HepG2 (cell line): ENCODE measurements around the gene DLX4. TPM values are rescaled to one million over a fixed set of nuclear protein-coding genes. Genes with fewer than 3 reads are reported as not detected.

Experiments
- ATAC-seq: fragments of 200-7000 bp; cut with Tn5 transposase; 3 replicates; pipeline ENCODE4 v1.9.1; 2020; ENCODE audit warnings: mild to moderate bottlenecking, moderate library complexity
- BruUV-seq: library from RNA; stranded (reverse); fragments of 400-500 nt; replicated peaks from 2 replicates; lab custom pipeline; 2021; lab: Mats Ljungman, UMichigan
- CTCF ChIA-PET: fragments of 300-600 bp; formaldehyde crosslinking; extraction: SDS; loops from one replicate; lab custom pipeline; 2021; ENCODE audit warnings: low total read pairs, inconsistent platforms, low intra/inter-chr PET ratio; lab: Yijun Ruan, JAX
- POLR2A ChIA-PET: fragments of 350-600 bp; sonication (Branson Sonifier 250); formaldehyde crosslinking; loops from one replicate; lab custom pipeline; 2020; ENCODE audit warnings: antibody characterized with exemption, inconsistent platforms; lab: Yijun Ruan, JAX
- DNase-seq: peaks from one replicate; pipeline ENCODE4 v3.0.0-alpha.2; 2015; ENCODE audit warnings: low spot score
- FAIRE-seq: peaks from 3 replicates; lab custom pipeline; 2011; peaks lifted over from hg19 to GRCh38; lab: Jason Lieb, UNC
- H2AFZ ChIP-seq: one replicate; pipeline ENCODE4 v1.6.1; 2011; ENCODE audit warnings: low read length, inconsistent platforms
- H3K27ac ChIP-seq: fragments of 300-600 bp; 3 replicates; pipeline ENCODE4 v1.8.0; 2011; ENCODE audit warnings: mixed run types, mild to moderate bottlenecking, mixed read lengths, low read length, inconsistent platforms; ENCODE audit not compliant: insufficient read depth; ENCODE audit errors: extremely low read length
- H3K27me3 ChIP-seq, 2 experiments: fragments of 200-600 bp in 1 of 2; 2 replicates in 1 of 2; 3 replicates in 1 of 2; pipeline versions ENCODE4 v1.6.0 to v1.8.0; 2011; ENCODE audit warnings: low read length in 2 of 2, mild to moderate bottlenecking in 2 of 2, moderate library complexity in 2 of 2, inconsistent platforms in 1 of 2; ENCODE audit not compliant: insufficient read depth in 2 of 2, control insufficient read depth in 1 of 2
- H3K36me3 ChIP-seq, 2 experiments: fragments of 200-600 bp in 1 of 2; replicated peaks in 1 of 2; 2 replicates in 1 of 2; 3 replicates in 1 of 2; pipeline versions ENCODE4 v1.5.1 to v1.8.0; 2011; ENCODE audit warnings: low read length in 2 of 2, inconsistent platforms in 1 of 2; ENCODE audit not compliant: insufficient read depth in 2 of 2, control insufficient read depth in 1 of 2
- H3K4me1 ChIP-seq: 2 replicates; pipeline ENCODE4 v1.5.1; 2012; ENCODE audit warnings: low read length, inconsistent platforms; ENCODE audit not compliant: insufficient read depth
- H3K4me2 ChIP-seq: 2 replicates; pipeline ENCODE4 v1.6.0; 2011; ENCODE audit warnings: low read depth, low read length, inconsistent platforms
- H3K4me3 ChIP-seq, 3 experiments: fragments of 200-600 bp in 1 of 3; sonication (generic), shearing (Covaris generic) in 1 of 3; replicated peaks in 1 of 3; 2 replicates each; pipeline ENCODE4 v1.5.1; 2011 to 2016; ENCODE audit warnings: low read length in 3 of 3, inconsistent platforms in 2 of 3, low read depth in 2 of 3, mild to moderate bottlenecking in 2 of 3, control low read depth in 1 of 3, mixed read lengths in 1 of 3; ENCODE audit not compliant: insufficient read depth in 1 of 3
- H3K79me2 ChIP-seq: one replicate; pipeline ENCODE4 v1.6.1; 2011; ENCODE audit warnings: low read length, inconsistent platforms; ENCODE audit not compliant: insufficient read depth
- H3K9ac ChIP-seq: 2 replicates; pipeline ENCODE4 v1.6.0; 2011; ENCODE audit warnings: mild to moderate bottlenecking, low read depth, low read length, inconsistent platforms; ENCODE audit not compliant: insufficient read depth
- H3K9me3 ChIP-seq: 2 replicates; pipeline ENCODE4 v1.5.1; 2012; ENCODE audit warnings: mild to moderate bottlenecking, low read length
- H4K20me1 ChIP-seq: 2 replicates; pipeline ENCODE4 v1.6.0; 2011; ENCODE audit warnings: inconsistent platforms, mild to moderate bottlenecking, low read length, moderate library complexity; ENCODE audit not compliant: insufficient read depth
- HOXA5 ChIP-seq: sonication (generic); formaldehyde crosslinking; IDR thresholded peaks from 2 replicates; pipeline ENCODE4 v1.4.0; 2020; ENCODE audit warnings: missing genetic modification reagents
- MZF1 ChIP-seq: sonication (generic); formaldehyde crosslinking; IDR thresholded peaks from 2 replicates; pipeline ENCODE4 v1.8.1; 2023; ENCODE audit warnings: mild to moderate bottlenecking, missing genetic modification reagents, borderline replicate concordance
- NR1H2 ChIP-seq: sonication (generic); formaldehyde crosslinking; IDR thresholded peaks from 2 replicates; pipeline ENCODE4 v1.8.1; 2022; ENCODE audit warnings: low read depth, missing genetic modification reagents, borderline replicate concordance
- PHB2 ChIP-seq: fragments of 450-650 bp; IDR thresholded peaks from 2 replicates; pipeline ENCODE4 v1.6.1; 2018; ENCODE audit not compliant: partially characterized antibody
- RFX3 ChIP-seq: IDR thresholded peaks from 2 replicates; pipeline ENCODE4 v1.6.1; 2016; ENCODE audit warnings: missing biosample characterization, missing genetic modification reagents
- SP2 ChIP-seq: sonication (generic); formaldehyde crosslinking; IDR thresholded peaks from 2 replicates; pipeline ENCODE4 v1.5.1; 2020; ENCODE audit warnings: mild to moderate bottlenecking, missing genetic modification reagents
- TFDP1 ChIP-seq: IDR thresholded peaks from 2 replicates; pipeline ENCODE4 v1.6.1; 2016; ENCODE audit warnings: missing compliant biosample characterization, missing genetic modification reagents, borderline replicate concordance
- WIZ ChIP-seq: sonication (generic); formaldehyde crosslinking; IDR thresholded peaks from 2 replicates; pipeline ENCODE4 v1.5.1; 2020; ENCODE audit warnings: mild to moderate bottlenecking, missing genetic modification reagents
- ZNF12 ChIP-seq: sonication (generic); formaldehyde crosslinking; IDR thresholded peaks from 2 replicates; pipeline ENCODE4 v1.5.0; 2020; ENCODE audit warnings: missing genetic modification reagents
- ZNF234 ChIP-seq: sonication (generic); formaldehyde crosslinking; conservative IDR thresholded peaks from 2 replicates; pipeline ENCODE4 v1.5.1; 2020; ENCODE audit warnings: mild to moderate bottlenecking, missing genetic modification reagents
- ZNF547 ChIP-seq: sonication (generic); formaldehyde crosslinking; IDR thresholded peaks from 2 replicates; pipeline ENCODE4 v1.5.1; 2020; ENCODE audit warnings: mild to moderate bottlenecking, missing genetic modification reagents
- WGBS: methylation state at CpG from one replicate; pipeline ENCODE4 v1.1.6; 2017; ENCODE audit warnings: low lambda C conversion rate; 5-methylcytosine and 5-hydroxymethylcytosine counted together
- in situ Hi-C: cut with HindIII; loops from 2 replicates; pipeline ENCODE4 v1.10.0; 2017; ENCODE audit warnings: low pct_unique_long_range_greater_than_20kb; ENCODE audit not compliant: extremely low pct_ligation_motif_present
- intact Hi-C: fragments of 100-400 bp; cut with micrococcal nuclease; formaldehyde crosslinking; loops from one replicate; pipeline ENCODE4 v1.10.0; 2022; ENCODE audit not compliant: unreplicated experiment
- polyA plus RNA-seq, 8 experiments: library from polyadenylated mRNA; depleted of rRNA in 3 of 8; stranded (reverse) in 7 of 8; unstranded in 1 of 8; fragments of >200 nt; fragmentation: Illumina TruSeq in 4 of 8; extraction: Trizol in 4 of 8; gene quantifications; 2 replicates each; pipeline versions ENCODE4 v1.2.1 to v1.2.3, GENCODE V29; 2011 to 2016; ENCODE audit warnings: low read depth in 4 of 8, missing spikeins in 1 of 8, mixed read lengths in 1 of 8; ENCODE audit not compliant: insufficient read depth in 1 of 8
- total RNA-seq, 5 experiments: library from RNA; depleted of rRNA; stranded (reverse); fragments of >200 nt; fragmentation: Illumina TruSeq; extraction: Trizol; gene quantifications; 2 replicates each; pipeline ENCODE4 v1.2.3, GENCODE V29; 2016; ENCODE audit warnings: low read depth in 1 of 5

The DLX4 gene
- total and polyA plus RNA-seq, 2 of the 13 experiments (the other 11 are each of a cell fraction or from before 2014, with no cell fraction given): 0.55 to 2.3 TPM

DNA sequence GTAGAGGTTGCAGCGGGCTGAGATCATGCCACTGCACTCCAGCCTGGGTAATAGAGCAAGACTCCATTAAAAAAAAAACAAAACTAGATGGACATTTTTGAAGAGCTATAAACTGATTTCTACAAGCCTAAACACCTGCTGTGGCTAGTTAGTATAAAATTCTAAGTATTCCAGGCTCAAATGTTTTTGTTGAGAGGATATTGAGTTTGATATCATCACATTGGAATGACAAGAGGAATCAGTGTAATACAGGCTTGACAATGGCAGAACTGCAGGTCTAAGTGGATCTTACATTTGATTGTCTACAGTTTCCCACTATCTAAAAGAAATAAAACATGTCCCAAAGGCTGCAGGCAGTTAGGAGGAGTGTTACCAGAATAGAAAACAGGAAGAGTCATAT is 49.9 kb downstream of the DLX4 start:
- intact Hi-C loops (no loop called here), in situ Hi-C loops (no loop called here)
- CTCF ChIA-PET: no interaction called here
- no peak for DNase-seq
- Histone ChIP-seq H3K4me2 (no peak overlapping the region), H3K36me3 (no peaks in the 10 kb centered on the region), H3K4me3 (no peak overlapping the region), H2AFZ (no peak overlapping the region), H3K79me2 (no peaks in the 10 kb centered on the region), H3K27me3 (no peaks in the 10 kb centered on the region), H3K27ac (no peak overlapping the region), H3K9ac (no peak overlapping the region), H3K4me1 (peaks cover 12% of the 10 kb centered on the region), H3K9me3 (no peaks in the 10 kb centered on the region), H4K20me1 (no peaks in the 10 kb centered on the region)
- FAIRE-seq: no peak
- TF ChIP-seq MZF1 (CRISPR knock-in tag) (no peak), ZNF547 (CRISPR knock-in tag) (no peak), ZNF12 (CRISPR knock-in tag) (no peak), SP2 (CRISPR knock-in tag) (no peak), WIZ (CRISPR knock-in tag) (no peak), HOXA5 (CRISPR knock-in tag) (no peak), TFDP1 (no peak), PHB2 (no peak), ZNF234 (CRISPR knock-in tag) (no peak), NR1H2 (CRISPR knock-in tag) (no peak), RFX3 (CRISPR knock-in tag) (no peak)
- BruUV-seq: no TSS peak
- POLR2A ChIA-PET: no interaction called here
- WGBS: 0% methylated on average over 1 of the region's 1 CpG
- no peak for ATAC-seq
